Measurements from ENCODE around the gene HCN2. TPM values are rescaled to one million over a fixed set of nuclear protein-coding genes. Genes with fewer than 3 reads are reported as not detected.
A peak's percentile ranks its signal among the peaks of the same experiment; 100 is the strongest.

Gene HCN2
- total RNA-seq, 1 experiment from 2014 or later: 0.04 TPM

DNA sequence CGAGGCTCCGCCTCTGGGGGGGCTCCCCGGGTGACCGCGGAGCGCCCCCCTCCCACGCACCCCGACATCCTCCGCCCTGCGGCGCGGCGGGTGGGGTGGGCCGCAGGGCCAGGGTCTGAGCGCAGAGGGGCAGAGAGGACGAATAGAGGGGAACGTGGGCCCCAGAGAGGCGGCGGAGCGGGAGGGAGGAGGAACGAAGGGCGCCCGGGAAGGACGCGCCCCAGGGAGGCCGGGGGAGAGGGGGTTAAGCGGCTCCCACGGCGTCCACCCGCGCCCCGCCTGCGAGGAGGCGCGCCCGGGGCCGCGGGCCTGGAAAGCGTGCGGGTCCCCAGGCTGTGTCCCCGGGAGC lies 1.0 kb downstream of the HCN2 start:
- Histone ChIP-seq H3K9ac (ENCODE audit: low read length) (no peak overlapping the region), H3K9me2 (replicated peaks; ENCODE audit: low read length) (no peaks in the 10 kb centered on the region), H3K27ac (ENCODE audit: low read length) (no peak overlapping the region), H3K9me3 (ENCODE audit: low read length) (no peaks in the 10 kb centered on the region), H4K20me1 (ENCODE audit: low read length) (no peaks in the 10 kb centered on the region), H3F3A (ENCODE audit: low read length, unreplicated experiment) (no peaks in the 10 kb centered on the region), H3K27me3 (ENCODE audit: low read length) (peaks cover 7% of the 10 kb centered on the region; the same call in 1 of the 2 replicates), H3K4me2 (ENCODE audit: low read length) (no peak overlapping the region), H3K79me2 (ENCODE audit: low read length) (no peaks in the 10 kb centered on the region), H3K4me3 (ENCODE audit: low read length) (no peak overlapping the region), H3K4me1 (ENCODE audit: insufficient read depth, low read length) (peaks cover 10% of the 10 kb centered on the region), H2AFZ (ENCODE audit: low read length) (no peak overlapping the region), H3K36me3 (ENCODE audit: low read depth, low read length) (no peaks in the 10 kb centered on the region)
- ChIA-PET CTCF (no interaction called here), POLR2A (ENCODE audit: unreplicated experiment) (no interaction called here)
- DNase-seq (no peak), ATAC-seq (no peak)
- intact Hi-C loops (cut with micrococcal nuclease): no loop called here
- BruUV-seq (replicated peaks): no TSS peak
- TF ChIP-seq, protein P1, sequence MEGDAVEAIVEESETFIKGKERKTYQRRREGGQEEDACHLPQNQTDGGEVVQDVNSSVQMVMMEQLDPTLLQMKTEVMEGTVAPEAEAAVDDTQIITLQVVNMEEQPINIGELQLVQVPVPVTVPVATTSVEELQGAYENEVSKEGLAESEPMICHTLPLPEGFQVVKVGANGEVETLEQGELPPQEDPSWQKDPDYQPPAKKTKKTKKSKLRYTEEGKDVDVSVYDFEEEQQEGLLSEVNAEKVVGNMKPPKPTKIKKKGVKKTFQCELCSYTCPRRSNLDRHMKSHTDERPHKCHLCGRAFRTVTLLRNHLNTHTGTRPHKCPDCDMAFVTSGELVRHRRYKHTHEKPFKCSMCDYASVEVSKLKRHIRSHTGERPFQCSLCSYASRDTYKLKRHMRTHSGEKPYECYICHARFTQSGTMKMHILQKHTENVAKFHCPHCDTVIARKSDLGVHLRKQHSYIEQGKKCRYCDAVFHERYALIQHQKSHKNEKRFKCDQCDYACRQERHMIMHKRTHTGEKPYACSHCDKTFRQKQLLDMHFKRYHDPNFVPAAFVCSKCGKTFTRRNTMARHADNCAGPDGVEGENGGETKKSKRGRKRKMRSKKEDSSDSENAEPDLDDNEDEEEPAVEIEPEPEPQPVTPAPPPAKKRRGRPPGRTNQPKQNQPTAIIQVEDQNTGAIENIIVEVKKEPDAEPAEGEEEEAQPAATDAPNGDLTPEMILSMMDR (conservative IDR thresholded peaks at IDR 0.05; ENCODE audit: low read depth, low read length): no peak
- no peak for TF ChIP-seq EZH2 (IDR thresholded peaks at IDR 0.05; ENCODE audit: low read length, unreplicated experiment)
- TF ChIP-seq EZH2phosphoT487 (IDR thresholded peaks at IDR 0.05; ENCODE audit: borderline replicate concordance, low read length): no peak

DNA sequence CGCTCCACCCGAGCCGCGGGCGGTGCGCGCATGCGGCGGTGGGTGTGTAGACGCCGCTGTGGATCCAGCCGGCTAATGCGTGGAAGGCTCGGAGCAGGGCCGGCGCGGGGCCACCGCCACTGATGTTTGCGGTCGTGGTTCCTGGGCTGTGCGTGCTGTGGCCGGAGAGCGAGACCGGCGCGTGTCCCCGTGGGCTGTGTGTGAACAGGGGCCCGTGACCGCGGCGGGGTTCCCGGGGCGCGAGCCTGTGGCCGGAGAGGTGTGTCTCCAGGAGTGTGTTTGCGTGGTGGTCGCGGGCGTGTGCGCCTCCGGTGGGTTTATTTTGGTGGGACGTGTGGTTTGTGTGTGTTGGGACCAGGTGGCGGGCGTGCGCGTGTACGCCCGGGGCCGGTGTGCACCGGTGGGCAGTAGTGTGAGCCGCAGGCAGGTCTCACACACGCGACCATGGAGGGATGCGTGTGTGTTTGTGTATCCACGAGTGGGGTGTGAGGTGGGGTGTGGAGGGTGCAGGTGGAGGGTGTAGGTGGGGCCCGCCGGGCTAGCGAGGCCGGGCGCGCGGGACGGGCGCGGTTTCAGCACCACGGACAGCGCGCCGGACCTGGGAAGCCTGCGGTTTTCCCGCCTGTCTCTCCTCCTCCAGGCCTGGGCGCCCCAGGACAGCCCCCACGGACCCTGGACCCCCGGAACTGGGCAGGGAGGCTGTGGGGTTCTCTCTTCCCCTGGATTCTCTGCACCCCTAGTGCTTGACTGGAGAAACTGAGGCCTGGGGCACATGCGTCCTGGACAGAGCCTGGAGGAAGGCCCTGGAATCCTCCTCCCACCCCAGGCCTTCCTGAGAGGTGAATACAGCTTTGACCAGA lies 1.6 kb downstream of the HCN2 start:
- H3K79me2 ChIP-seq (ENCODE audit: low read length): no peaks in the 10 kb centered on the region
- TF ChIP-seq EZH2phosphoT487 (IDR thresholded peaks at IDR 0.05; ENCODE audit: borderline replicate concordance, low read length) (no peak), EZH2 (IDR thresholded peaks at IDR 0.05; ENCODE audit: low read length, unreplicated experiment) (no peak)
- TF ChIP-seq, protein P1 (conservative IDR thresholded peaks at IDR 0.05; ENCODE audit: low read depth, low read length): no peak
- no peak overlapping the region for H3K4me2 ChIP-seq (ENCODE audit: low read length)
- POLR2A ChIA-PET (ENCODE audit: unreplicated experiment): no interaction called here
- CTCF ChIA-PET: no interaction called here
- no peaks in the 10 kb centered on the region for H3F3A ChIP-seq (ENCODE audit: low read length, unreplicated experiment)
- H3K9me2 ChIP-seq (replicated peaks; ENCODE audit: low read length): no peaks in the 10 kb centered on the region
- peaks cover 10% of the 10 kb centered on the region for H3K4me1 ChIP-seq (ENCODE audit: insufficient read depth, low read length)
- ATAC-seq (no peak), DNase-seq (peak; percentile 36)
- no peak overlapping the region for H3K4me3 ChIP-seq (ENCODE audit: low read length)
- no peak overlapping the region for H3K9ac ChIP-seq (ENCODE audit: low read length)
- H2AFZ ChIP-seq (ENCODE audit: low read length): no peak overlapping the region
- intact Hi-C loops (cut with micrococcal nuclease): no loop called here
- H3K27me3 ChIP-seq (ENCODE audit: low read length): peaks cover 7% of the 10 kb centered on the region; the same call in 1 of the 2 replicates
- H3K9me3 ChIP-seq (ENCODE audit: low read length): no peaks in the 10 kb centered on the region
- H3K36me3 ChIP-seq (ENCODE audit: low read depth, low read length): no peaks in the 10 kb centered on the region
- BruUV-seq (replicated peaks): no TSS peak
- H4K20me1 ChIP-seq (ENCODE audit: low read length): no peaks in the 10 kb centered on the region
- H3K27ac ChIP-seq (ENCODE audit: low read length): no peak overlapping the region

DNA sequence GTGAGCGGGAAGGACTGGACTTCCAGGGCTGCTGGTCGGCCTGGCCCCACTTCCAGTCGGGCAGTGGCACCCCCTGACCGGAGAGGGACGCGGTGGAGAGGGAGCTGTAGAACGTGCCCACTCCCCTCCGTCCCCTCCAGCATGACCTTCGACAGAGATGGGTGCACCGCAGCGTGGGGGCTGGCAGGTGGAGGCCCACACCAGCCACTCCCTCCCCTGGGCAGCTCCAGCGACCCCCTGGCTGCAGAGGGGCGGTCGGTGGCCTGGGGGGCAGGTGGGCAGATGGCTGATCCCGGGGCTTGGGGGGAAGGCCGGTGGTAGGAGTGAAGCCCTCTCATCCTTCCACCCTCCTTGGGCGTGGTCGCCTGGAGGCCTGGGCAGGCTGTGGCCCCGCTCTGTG lies 2.4 kb downstream of the HCN2 start:
- Histone ChIP-seq H4K20me1 (ENCODE audit: low read length) (no peaks in the 10 kb centered on the region), H3K9ac (ENCODE audit: low read length) (no peak overlapping the region), H3K4me1 (ENCODE audit: insufficient read depth, low read length) (peaks cover 6% of the 10 kb centered on the region; the same call in 1 of the 2 replicates), H3K9me3 (ENCODE audit: low read length) (no peaks in the 10 kb centered on the region), H3K36me3 (ENCODE audit: low read depth, low read length) (no peaks in the 10 kb centered on the region), H3K4me3 (ENCODE audit: low read length) (no peak overlapping the region), H3K27ac (ENCODE audit: low read length) (no peak overlapping the region), H3K9me2 (replicated peaks; ENCODE audit: low read length) (no peaks in the 10 kb centered on the region), H2AFZ (ENCODE audit: low read length) (no peak overlapping the region), H3K4me2 (ENCODE audit: low read length) (no peak overlapping the region), H3K27me3 (ENCODE audit: low read length) (peaks cover 7% of the 10 kb centered on the region; the same call in 1 of the 2 replicates), H3F3A (ENCODE audit: low read length, unreplicated experiment) (no peaks in the 10 kb centered on the region), H3K79me2 (ENCODE audit: low read length) (no peaks in the 10 kb centered on the region)
- POLR2A ChIA-PET (ENCODE audit: unreplicated experiment): no interaction called here
- CTCF ChIA-PET: no interaction called here
- intact Hi-C loops (cut with micrococcal nuclease): no loop called here
- no TSS peak for BruUV-seq (replicated peaks)
- TF ChIP-seq, protein P1 (conservative IDR thresholded peaks at IDR 0.05; ENCODE audit: low read depth, low read length): no peak
- DNase-seq (no peak), ATAC-seq (no peak)
